HepG2 (cell line): ENCODE measurements around the gene CAPZB.

Source experiments
- AGO1 ChIP-seq: fragments of 200-400 bp; formaldehyde crosslinking; IDR thresholded peaks from 2 replicates; pipeline ENCODE4 v1.6.1; 2017; ENCODE audit warnings: mild to moderate bottlenecking, low read depth, low read length, moderate library complexity; ENCODE audit not compliant: poor library complexity, severe bottlenecking
- BRD4 ChIP-seq: sonication (generic); formaldehyde crosslinking; IDR thresholded peaks from 2 replicates; pipeline ENCODE4 v1.4.0; 2020; ENCODE audit warnings: missing genetic modification reagents
- CTCF ChIP-seq: sonication (generic); formaldehyde crosslinking; IDR thresholded peaks from 2 replicates; pipeline ENCODE4 v1.5.0; 2020; ENCODE audit warnings: mild to moderate bottlenecking, missing genetic modification reagents, moderate library complexity
- MED1 ChIP-seq: sonication (generic); formaldehyde crosslinking; IDR thresholded peaks from 2 replicates; pipeline ENCODE4 v1.4.0; 2020; ENCODE audit warnings: missing genetic modification reagents
- PATZ1 ChIP-seq: sonication (generic); formaldehyde crosslinking; IDR thresholded peaks from 2 replicates; pipeline ENCODE4 v1.4.0; 2020; ENCODE audit warnings: missing genetic modification reagents
- RAD21 ChIP-seq: fragments of 450-650 bp; formaldehyde crosslinking; IDR thresholded peaks from 2 replicates; pipeline ENCODE4 v1.5.0; 2020; ENCODE audit warnings: mild to moderate bottlenecking
- SP1 ChIP-seq, 2 experiments: fragments of 450-650 bp in 1 of 2; sonication (generic) in 1 of 2; formaldehyde crosslinking in 1 of 2; IDR thresholded peaks; 2 replicates each; pipeline versions ENCODE4 v1.4.0 to v1.6.1; 2016 to 2020; ENCODE audit warnings: missing genetic modification reagents in 1 of 2
- ZNF263 ChIP-seq: sonication (generic); formaldehyde crosslinking; IDR thresholded peaks from 2 replicates; pipeline ENCODE4 v1.4.0; 2020; ENCODE audit warnings: missing genetic modification reagents
- ZNF354B ChIP-seq: sonication (generic); formaldehyde crosslinking; IDR thresholded peaks from 2 replicates; pipeline ENCODE4 v1.8.0; 2022; ENCODE audit warnings: mild to moderate bottlenecking, missing genetic modification reagents
- TF ChIP-seq, protein P1 (sequence below): sonication (generic); formaldehyde crosslinking; conservative IDR thresholded peaks from 2 replicates; pipeline ENCODE4 v1.4.0; 2020; ENCODE audit warnings: missing genetic modification reagents
- TF ChIP-seq, protein P2 (sequence below): IDR thresholded peaks from 2 replicates; pipeline ENCODE4 v1.6.1; 2016; ENCODE audit warnings: mild to moderate bottlenecking

DNA sequence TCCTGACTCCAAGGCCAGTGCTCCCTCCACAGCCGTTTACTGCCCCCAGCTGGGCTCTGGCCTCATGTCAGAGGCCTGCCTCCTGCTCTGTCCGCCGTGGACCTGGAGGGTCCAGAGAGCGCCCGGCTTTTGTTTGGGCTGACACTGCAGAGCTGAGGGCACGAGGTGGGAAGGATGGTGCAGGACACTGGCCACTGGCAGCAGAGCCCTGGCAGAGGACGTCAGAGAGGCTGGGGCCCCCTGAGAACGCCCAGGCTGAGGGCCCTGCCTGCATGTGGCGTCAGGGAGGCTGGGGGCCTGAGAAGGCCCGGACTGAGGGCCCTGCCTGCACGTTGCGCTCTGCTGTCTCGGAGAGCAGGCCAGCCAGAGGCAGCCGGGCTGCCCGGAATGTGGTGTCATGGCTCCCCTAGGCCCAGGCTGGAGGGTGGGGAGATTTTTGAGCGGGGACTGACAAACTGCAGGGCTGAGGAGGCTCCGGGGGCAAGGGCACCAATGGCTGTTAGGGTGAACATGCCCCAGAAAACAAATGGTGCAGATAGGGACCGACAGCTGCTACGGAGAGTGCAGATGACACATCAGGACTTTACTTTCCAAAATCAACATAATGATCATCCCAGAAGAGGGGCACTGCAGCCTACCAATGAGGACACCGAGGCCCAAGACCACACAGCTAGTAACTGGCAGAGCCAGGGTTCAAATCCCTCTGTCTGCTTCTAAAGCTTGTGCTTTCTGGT is 141.6 kb downstream of the CAPZB start:
- TF ChIP-seq, protein P1, sequence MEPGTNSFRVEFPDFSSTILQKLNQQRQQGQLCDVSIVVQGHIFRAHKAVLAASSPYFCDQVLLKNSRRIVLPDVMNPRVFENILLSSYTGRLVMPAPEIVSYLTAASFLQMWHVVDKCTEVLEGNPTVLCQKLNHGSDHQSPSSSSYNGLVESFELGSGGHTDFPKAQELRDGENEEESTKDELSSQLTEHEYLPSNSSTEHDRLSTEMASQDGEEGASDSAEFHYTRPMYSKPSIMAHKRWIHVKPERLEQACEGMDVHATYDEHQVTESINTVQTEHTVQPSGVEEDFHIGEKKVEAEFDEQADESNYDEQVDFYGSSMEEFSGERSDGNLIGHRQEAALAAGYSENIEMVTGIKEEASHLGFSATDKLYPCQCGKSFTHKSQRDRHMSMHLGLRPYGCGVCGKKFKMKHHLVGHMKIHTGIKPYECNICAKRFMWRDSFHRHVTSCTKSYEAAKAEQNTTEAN (CRISPR knock-in tag): no peak
- TF ChIP-seq PATZ1 (no peak), CTCF (CRISPR knock-in tag) (no peak), MED1 (no peak), RAD21 (CRISPR knock-in tag) (no peak), ZNF354B (CRISPR knock-in tag) (no peak), BRD4 (CRISPR knock-in tag) (no peak), AGO1 (no peak), SP1 (IDR thresholded peaks at IDR 0.05) (no peak), SP1 (CRISPR knock-in tag; IDR thresholded peaks at IDR 0.05) (no peak), ZNF263 (0 out of 2 replicates have a peak, but pooled peaks have one; percentile 49)
- TF ChIP-seq, protein P2, sequence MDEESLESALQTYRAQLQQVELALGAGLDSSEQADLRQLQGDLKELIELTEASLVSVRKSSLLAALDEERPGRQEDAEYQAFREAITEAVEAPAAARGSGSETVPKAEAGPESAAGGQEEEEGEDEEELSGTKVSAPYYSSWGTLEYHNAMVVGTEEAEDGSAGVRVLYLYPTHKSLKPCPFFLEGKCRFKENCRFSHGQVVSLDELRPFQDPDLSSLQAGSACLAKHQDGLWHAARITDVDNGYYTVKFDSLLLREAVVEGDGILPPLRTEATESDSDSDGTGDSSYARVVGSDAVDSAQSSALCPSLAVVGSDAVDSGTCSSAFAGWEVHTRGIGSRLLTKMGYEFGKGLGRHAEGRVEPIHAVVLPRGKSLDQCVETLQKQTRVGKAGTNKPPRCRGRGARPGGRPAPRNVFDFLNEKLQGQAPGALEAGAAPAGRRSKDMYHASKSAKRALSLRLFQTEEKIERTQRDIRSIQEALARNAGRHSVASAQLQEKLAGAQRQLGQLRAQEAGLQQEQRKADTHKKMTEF (CRISPR knock-in tag): no peak
